ENCODE data around the gene SELENON. TPM values are rescaled to one million over a fixed set of nuclear protein-coding genes. Genes with fewer than 3 reads are reported as not detected.
A peak's percentile ranks its signal among the peaks of the same experiment; 100 is the strongest.

Gene SELENON
- total RNA-seq, 4 donors from 2014 or later, result 19.7 to 34.5 (median 24.5) TPM

- H3K36me3 ChIP-seq, result peaks cover 0 to 26% (median 0%) of the 10 kb centered on the region in 3 donors
- TF ChIP-seq CTCF (IDR thresholded peaks at IDR 0.05), result no peak
- TF ChIP-seq POLR2A (IDR thresholded peaks at IDR 0.05), result no peak
- no peaks in the 10 kb centered on the region for H3K27me3 ChIP-seq
- intact Hi-C loops (cut with DNase I), result no loop called here
- H3K4me1 ChIP-seq, result peaks cover 0 to 60% (median 20%) of the 10 kb centered on the region in 3 donors
- DNase-seq, result no peak
- H3K4me3 ChIP-seq, result no peak overlapping the region
- 36% methylated on average over 4 of the region's 4 CpGs; no CpG with 5 or more reads in 1 of the 2 donors for WGBS, 2 donors
- H3K27ac ChIP-seq, result no peak overlapping the region
- H3K9me3 ChIP-seq, result no peaks in the 10 kb centered on the region
Observed at GRCh38 chr1:25773441-25774125, 26.4 kb upstream of the SELENON start.

GRCh38 chr1:25774206-25774803, 25.7 kb upstream of the SELENON start:
- no peaks in the 10 kb centered on the region for H3K27me3 ChIP-seq
- peaks cover 0 to 26% (median 0%) of the 10 kb centered on the region in 3 donors for H3K36me3 ChIP-seq
- TF ChIP-seq POLR2A (IDR thresholded peaks at IDR 0.05) (no peak), CTCF (IDR thresholded peaks at IDR 0.05) (no peak)
- 75 to 77% methylated on average over 12 to 13 of the region's 13 CpGs for WGBS, 2 donors
- no peaks in the 10 kb centered on the region for H3K9me3 ChIP-seq
- H3K4me3 ChIP-seq, result no peak overlapping the region
- intact Hi-C loops (cut with DNase I), result no loop called here
- H3K4me1 ChIP-seq, result peaks cover 0 to 60% (median 20%) of the 10 kb centered on the region in 3 donors
- DNase-seq, result no peak
- H3K27ac ChIP-seq, result no peak overlapping the region

GRCh38 chr1:25774921-25775771, 24.8 kb upstream of the SELENON start:
- peak overlapping the region in 1 of 4 donors; percentile 25 for H3K27ac ChIP-seq
- H3K27me3 ChIP-seq, result no peaks in the 10 kb centered on the region
- TF ChIP-seq POLR2A (IDR thresholded peaks at IDR 0.05), result no peak
- TF ChIP-seq CTCF (IDR thresholded peaks at IDR 0.05), result peak in 1 of 6 experiments; percentile 9
- H3K4me1 ChIP-seq, result peaks cover 0 to 52% (median 23%) of the 10 kb centered on the region in 3 donors
- WGBS, 2 donors, result 57 to 73% methylated on average over 14 to 15 of the region's 16 CpGs
- intact Hi-C loops (cut with DNase I), result no loop called here
- H3K36me3 ChIP-seq, result peaks cover 0 to 26% (median 0%) of the 10 kb centered on the region in 3 donors
- no peak for DNase-seq
- H3K9me3 ChIP-seq, result no peaks in the 10 kb centered on the region
- no peak overlapping the region for H3K4me3 ChIP-seq

GRCh38 chr1:25779388-25779787, 20.6 kb upstream of the SELENON start:
- H3K36me3 ChIP-seq, result peaks cover 0 to 24% (median 0%) of the 10 kb centered on the region in 3 donors
- intact Hi-C loops (cut with DNase I), result no loop called here
- no peaks in the 10 kb centered on the region for H3K27me3 ChIP-seq
- H3K4me3 ChIP-seq, result no peak overlapping the region
- no peaks in the 10 kb centered on the region for H3K9me3 ChIP-seq
- TF ChIP-seq CTCF (IDR thresholded peaks at IDR 0.05) (no peak), POLR2A (IDR thresholded peaks at IDR 0.05) (no peak)
- peaks cover 0 to 28% (median 5%) of the 10 kb centered on the region in 3 donors for H3K4me1 ChIP-seq
- WGBS, 2 donors, result 51 to 85% methylated on average over 6 to 7 of the region's 8 CpGs
- DNase-seq, result no peak
- H3K27ac ChIP-seq, result no peak overlapping the region
